Ascending aorta (tissue), 2 donors: ENCODE results near the gene ALG13. TPM values are rescaled to one million over a fixed set of nuclear protein-coding genes. Genes with fewer than 3 reads are reported as not detected.

ENCODE experiments used
- DNase-seq, 2 donors: peaks; one replicate each; pipeline ENCODE4 v3.0.0-alpha.2; 2019; ENCODE audit warnings: low spot score in 2 of 2
- H3K27ac ChIP-seq, 2 donors: fragments of 200-600 bp; sonication (generic); one replicate each; pipeline ENCODE4 v1.5.1; 2016 to 2017; ENCODE audit warnings: mild to moderate bottlenecking in 1 of 2
- H3K27me3 ChIP-seq: fragments of 200-600 bp; sonication (generic); one replicate; pipeline ENCODE4 v1.5.1; 2017
- H3K36me3 ChIP-seq, 2 donors: fragments of 200-600 bp; sonication (generic); one replicate each; pipeline ENCODE4 v1.5.1; 2016
- H3K4me1 ChIP-seq, 2 donors: fragments of 200-600 bp; sonication (generic); one replicate each; pipeline ENCODE4 v1.5.1; 2016 to 2017; ENCODE audit warnings: mild to moderate bottlenecking in 1 of 2
- H3K4me3 ChIP-seq, 2 donors: fragments of 200-600 bp; sonication (generic); one replicate each; pipeline ENCODE4 v1.5.1; 2016 to 2017; ENCODE audit warnings: mild to moderate bottlenecking in 1 of 2
- H3K9me3 ChIP-seq, 2 donors: fragments of 200-600 bp; sonication (generic); one replicate each; pipeline ENCODE4 v1.5.1; 2016
- CTCF ChIP-seq, 3 experiments: fragments of 200-600 bp in 2 of 3; fragments of 450-650 bp in 1 of 3; sonication (generic) in 2 of 3; IDR thresholded peaks; one replicate each; pipeline ENCODE4 v1.5.1; 2016 to 2019; ENCODE audit warnings: antibody characterized with exemption in 3 of 3, mild to moderate bottlenecking in 1 of 3, moderate library complexity in 1 of 3
- intact Hi-C: fragments of 100-400 bp; cut with DNase I; formaldehyde crosslinking; loops from one replicate; pipeline ENCODE4 v1.15.1; 2023
- total RNA-seq: library from RNA; depleted of rRNA; stranded (reverse); fragments of >200 nt; gene quantifications from one replicate; pipeline ENCODE4 v1.1.0, GENCODE V29; 2016

The ALG13 gene
- total RNA-seq, 1 donor from 2014 or later, result 21.1 TPM

GRCh38 chrX:111671668-111672067, 9.3 kb upstream of the ALG13 start:
- Histone ChIP-seq H3K27me3 (no peaks in the 10 kb centered on the region), H3K36me3 (no peaks in the 10 kb centered on the region), H3K9me3 (no peaks in the 10 kb centered on the region), H3K4me1 (no peaks in the 10 kb centered on the region), H3K27ac (no peak overlapping the region), H3K4me3 (no peak overlapping the region)
- intact Hi-C loops, result no loop called here
- no peak for TF ChIP-seq CTCF (IDR thresholded peaks at IDR 0.05)
- no peak for DNase-seq

DNA sequence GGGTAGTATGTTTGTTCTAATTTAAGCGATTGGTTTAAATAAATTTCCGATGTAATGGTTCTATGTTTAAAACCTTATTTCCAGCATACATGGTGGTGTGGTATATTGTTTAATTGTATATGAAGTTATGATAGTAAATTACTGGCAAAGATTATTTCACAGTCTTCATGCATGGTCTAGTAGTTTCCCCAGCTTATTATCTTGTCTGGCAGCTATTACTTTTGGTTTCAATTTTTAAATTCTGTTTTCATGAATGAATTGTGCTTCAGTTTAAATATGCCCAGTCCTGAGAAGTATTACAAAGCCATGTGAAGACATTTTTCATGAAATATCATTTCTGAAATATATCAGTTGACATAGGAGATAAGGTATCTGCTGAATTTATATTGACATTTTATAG, 6.3 kb downstream of the ALG13 start:
- intact Hi-C loops, result no loop called here
- Histone ChIP-seq H3K36me3 (peaks cover 0 to 4% of the 10 kb centered on the region in 2 donors), H3K27ac (no peak overlapping the region), H3K27me3 (no peaks in the 10 kb centered on the region), H3K9me3 (no peaks in the 10 kb centered on the region), H3K4me1 (no peaks in the 10 kb centered on the region), H3K4me3 (no peak overlapping the region)
- no peak for TF ChIP-seq CTCF (IDR thresholded peaks at IDR 0.05)
- DNase-seq, result no peak

GRCh38 chrX:111695297-111695880, 14.4 kb downstream of the ALG13 start:
- Histone ChIP-seq H3K27ac (no peak overlapping the region), H3K4me3 (no peak overlapping the region), H3K9me3 (no peaks in the 10 kb centered on the region), H3K27me3 (no peaks in the 10 kb centered on the region), H3K4me1 (no peaks in the 10 kb centered on the region), H3K36me3 (no peaks in the 10 kb centered on the region)
- intact Hi-C loops, result no loop called here
- TF ChIP-seq CTCF (IDR thresholded peaks at IDR 0.05), result no peak
- no peak for DNase-seq

GRCh38 chrX:111719426-111720210, 38.6 kb downstream of the ALG13 start:
- no peak overlapping the region for H3K27ac ChIP-seq
- H3K36me3 ChIP-seq, result peaks cover 3 to 4% of the 10 kb centered on the region in 2 donors
- H3K9me3 ChIP-seq, result no peaks in the 10 kb centered on the region
- H3K4me3 ChIP-seq, result no peak overlapping the region
- peak in 2 of 3 experiments; percentile 12 to 32 for TF ChIP-seq CTCF (IDR thresholded peaks at IDR 0.05)
- no peak for DNase-seq
- intact Hi-C loops, result no loop called here
- H3K4me1 ChIP-seq, result no peaks in the 10 kb centered on the region
- H3K27me3 ChIP-seq, result no peaks in the 10 kb centered on the region

DNA sequence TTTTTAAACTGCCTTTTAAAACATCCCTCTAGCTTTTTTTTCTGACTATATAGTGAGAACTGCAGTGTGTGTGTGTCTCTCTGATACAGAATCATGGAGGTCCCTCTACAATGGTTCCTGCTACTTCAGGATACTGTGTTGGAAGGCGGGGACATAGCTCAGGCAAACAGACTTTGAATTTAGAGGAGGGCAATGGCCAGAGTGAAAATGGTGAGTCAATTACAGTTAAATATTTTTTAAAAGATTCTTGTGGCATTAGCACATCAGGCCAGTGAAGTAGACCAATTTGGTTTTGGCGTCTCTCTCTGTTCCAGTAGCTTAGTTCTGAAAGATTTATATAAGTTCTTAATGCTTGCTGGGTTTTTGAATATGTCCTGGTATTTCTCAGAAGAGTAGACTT, 47.1 kb downstream of the ALG13 start:
- Histone ChIP-seq H3K36me3 (peaks cover 3 to 17% of the 10 kb centered on the region in 2 donors), H3K9me3 (no peaks in the 10 kb centered on the region), H3K27ac (no peak overlapping the region), H3K4me3 (no peak overlapping the region), H3K4me1 (no peaks in the 10 kb centered on the region), H3K27me3 (no peaks in the 10 kb centered on the region)
- intact Hi-C loops, result no loop called here
- no peak for TF ChIP-seq CTCF (IDR thresholded peaks at IDR 0.05)
- DNase-seq, result no peak
